Endothelial cell (in vitro differentiated cells): ENCODE data around the gene IZUMO2. TPM values are rescaled to one million over a fixed set of nuclear protein-coding genes. Genes with fewer than 3 reads are reported as not detected.

ENCODE experiments used
- DNase-seq: peaks from one replicate; pipeline ENCODE4 v3.0.0; 2021; ENCODE audit warnings: low spot score
- H3K27ac Mint-ChIP-seq: one replicate; pipeline ENCODE4 v1.8.0; 2021; ENCODE audit warnings: mixed read lengths, inconsistent platforms; ENCODE audit not compliant: unreplicated experiment
- H3K27me3 Mint-ChIP-seq: one replicate; pipeline ENCODE4 v1.8.0; 2021; ENCODE audit warnings: mild to moderate bottlenecking, moderate library complexity, mixed read lengths, inconsistent platforms; ENCODE audit not compliant: unreplicated experiment
- H3K36me3 Mint-ChIP-seq: one replicate; pipeline ENCODE4 v1.8.0; 2021; ENCODE audit warnings: mild to moderate bottlenecking, low read depth, mixed read lengths, inconsistent platforms; ENCODE audit not compliant: unreplicated experiment
- H3K4me1 Mint-ChIP-seq: one replicate; pipeline ENCODE4 v1.8.0; 2021; ENCODE audit warnings: mild to moderate bottlenecking, mixed read lengths, inconsistent platforms; ENCODE audit not compliant: unreplicated experiment
- H3K4me3 Mint-ChIP-seq: one replicate; pipeline ENCODE4 v1.8.0; 2021; ENCODE audit warnings: mild to moderate bottlenecking, mixed read lengths, inconsistent platforms; ENCODE audit not compliant: unreplicated experiment
- H3K9me3 Mint-ChIP-seq: one replicate; pipeline ENCODE4 v1.8.0; 2021; ENCODE audit warnings: mixed read lengths, inconsistent platforms; ENCODE audit not compliant: unreplicated experiment
- total RNA-seq: library from RNA; stranded (reverse); fragmentation: NEBNext Ultra II Directional; extraction: Animal tissue kit (Norgen Biotek cat#: 25700); gene quantifications from one replicate; pipeline ENCODE4 v1.2.1, GENCODE V29; 2021; ENCODE audit not compliant: unreplicated experiment
- TF ChIP-seq, protein P1 (sequence below): fragments of 200-600 bp; sonication (generic); IDR thresholded peaks from one replicate; pipeline ENCODE4 v1.5.0; 2021; ENCODE audit warnings: antibody characterized with exemption; ENCODE audit not compliant: unreplicated experiment

IZUMO2 gene
- total RNA-seq, 1 donor from 2014 or later, result not detected

DNA sequence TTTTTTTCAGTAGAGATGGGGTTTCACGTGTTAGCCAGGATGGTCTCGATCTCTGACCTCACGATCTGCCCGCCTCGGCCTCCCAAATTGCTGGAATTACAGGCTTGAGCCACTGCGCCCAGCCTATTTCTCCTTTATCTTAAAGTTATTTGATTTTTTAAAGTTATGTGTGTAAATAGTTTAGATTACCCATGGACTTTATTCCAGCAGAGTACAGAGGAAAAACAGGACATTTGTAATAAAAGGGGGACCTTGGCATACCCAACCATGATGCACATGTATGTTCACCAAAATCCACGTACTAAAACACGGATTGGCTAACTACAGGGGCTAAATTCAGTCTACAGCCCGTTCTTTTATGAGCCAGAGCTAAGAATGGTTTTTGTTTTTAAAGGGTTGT, 13.7 kb upstream of the IZUMO2 start:
- DNase-seq, result no peak

DNA sequence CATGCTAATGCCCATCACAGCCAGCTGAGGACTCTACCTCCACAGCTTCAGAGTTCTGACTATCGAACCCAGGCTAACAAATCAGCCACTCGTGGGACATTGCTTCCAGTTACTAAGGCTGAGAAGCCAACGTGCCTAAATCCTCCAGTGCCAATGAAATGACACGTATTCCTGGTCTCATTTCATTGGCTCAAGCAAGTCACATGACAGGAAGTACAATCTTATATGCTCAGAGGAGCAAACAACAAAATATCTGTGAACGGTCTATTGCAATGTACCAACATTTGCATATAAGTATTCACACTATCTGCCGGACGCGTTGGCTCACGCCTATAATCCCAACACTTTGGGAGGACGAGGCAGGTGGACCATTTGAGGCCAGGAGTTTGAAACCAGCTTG, 12.8 kb upstream of the IZUMO2 start:
- Mint-ChIP-seq H3K4me1 (no peaks in the 10 kb centered on the region), H3K36me3 (peaks cover 22% of the 10 kb centered on the region), H3K4me3 (no peak overlapping the region), H3K27ac (no peak overlapping the region), H3K9me3 (peaks cover 30% of the 10 kb centered on the region), H3K27me3 (peaks cover 9% of the 10 kb centered on the region)
- TF ChIP-seq, protein P1, sequence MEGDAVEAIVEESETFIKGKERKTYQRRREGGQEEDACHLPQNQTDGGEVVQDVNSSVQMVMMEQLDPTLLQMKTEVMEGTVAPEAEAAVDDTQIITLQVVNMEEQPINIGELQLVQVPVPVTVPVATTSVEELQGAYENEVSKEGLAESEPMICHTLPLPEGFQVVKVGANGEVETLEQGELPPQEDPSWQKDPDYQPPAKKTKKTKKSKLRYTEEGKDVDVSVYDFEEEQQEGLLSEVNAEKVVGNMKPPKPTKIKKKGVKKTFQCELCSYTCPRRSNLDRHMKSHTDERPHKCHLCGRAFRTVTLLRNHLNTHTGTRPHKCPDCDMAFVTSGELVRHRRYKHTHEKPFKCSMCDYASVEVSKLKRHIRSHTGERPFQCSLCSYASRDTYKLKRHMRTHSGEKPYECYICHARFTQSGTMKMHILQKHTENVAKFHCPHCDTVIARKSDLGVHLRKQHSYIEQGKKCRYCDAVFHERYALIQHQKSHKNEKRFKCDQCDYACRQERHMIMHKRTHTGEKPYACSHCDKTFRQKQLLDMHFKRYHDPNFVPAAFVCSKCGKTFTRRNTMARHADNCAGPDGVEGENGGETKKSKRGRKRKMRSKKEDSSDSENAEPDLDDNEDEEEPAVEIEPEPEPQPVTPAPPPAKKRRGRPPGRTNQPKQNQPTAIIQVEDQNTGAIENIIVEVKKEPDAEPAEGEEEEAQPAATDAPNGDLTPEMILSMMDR, result no peak
- no peak for DNase-seq

More for the DNA sequence above, 13.7 kb upstream of the IZUMO2 start:
- peaks cover 22% of the 10 kb centered on the region for H3K36me3 Mint-ChIP-seq
- no peaks in the 10 kb centered on the region for H3K4me1 Mint-ChIP-seq
- H3K27ac Mint-ChIP-seq, result no peak overlapping the region
- H3K4me3 Mint-ChIP-seq, result no peak overlapping the region
- TF ChIP-seq, protein P1, result no peak
- H3K27me3 Mint-ChIP-seq, result peaks cover 8% of the 10 kb centered on the region
- peaks cover 36% of the 10 kb centered on the region for H3K9me3 Mint-ChIP-seq

DNA sequence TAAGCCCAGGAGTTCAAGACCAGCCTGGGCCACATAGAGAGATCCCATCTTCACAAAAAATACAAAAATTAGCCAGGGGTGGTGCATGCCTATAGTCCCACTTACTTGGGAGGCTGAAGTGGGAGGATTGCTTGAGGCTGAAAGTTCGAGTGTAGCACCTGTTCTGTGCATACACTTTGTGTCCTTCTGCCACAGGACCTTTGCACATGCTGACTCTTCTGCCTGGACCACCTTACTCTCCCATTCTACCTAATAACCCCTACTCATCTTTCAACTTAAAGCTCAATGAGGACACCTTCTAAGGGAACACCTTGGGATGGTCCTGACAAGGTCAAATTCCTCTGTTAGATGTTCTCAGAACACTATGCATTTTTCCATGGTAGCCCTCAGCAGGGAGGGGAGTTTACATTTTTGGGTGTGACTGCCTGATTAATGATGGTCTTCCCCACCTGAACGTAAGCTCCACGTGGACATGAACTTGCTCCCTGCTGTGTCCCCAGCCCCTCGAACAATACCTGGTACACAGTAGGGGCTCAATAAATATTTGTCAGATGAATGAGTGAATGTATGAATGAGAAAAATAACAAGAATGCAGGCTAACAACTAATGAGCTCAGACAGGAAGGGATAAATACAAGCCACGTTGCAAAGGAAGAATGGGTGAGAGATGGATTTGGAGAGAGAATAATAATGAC, 11.2 kb upstream of the IZUMO2 start:
- Mint-ChIP-seq H3K27me3 (peaks cover 15% of the 10 kb centered on the region), H3K4me3 (peak overlapping the region; percentile 59), H3K36me3 (peaks cover 26% of the 10 kb centered on the region), H3K27ac (no peak overlapping the region), H3K4me1 (no peaks in the 10 kb centered on the region), H3K9me3 (peaks cover 29% of the 10 kb centered on the region)
- TF ChIP-seq, protein P1, result no peak
- DNase-seq, result no peak

DNA sequence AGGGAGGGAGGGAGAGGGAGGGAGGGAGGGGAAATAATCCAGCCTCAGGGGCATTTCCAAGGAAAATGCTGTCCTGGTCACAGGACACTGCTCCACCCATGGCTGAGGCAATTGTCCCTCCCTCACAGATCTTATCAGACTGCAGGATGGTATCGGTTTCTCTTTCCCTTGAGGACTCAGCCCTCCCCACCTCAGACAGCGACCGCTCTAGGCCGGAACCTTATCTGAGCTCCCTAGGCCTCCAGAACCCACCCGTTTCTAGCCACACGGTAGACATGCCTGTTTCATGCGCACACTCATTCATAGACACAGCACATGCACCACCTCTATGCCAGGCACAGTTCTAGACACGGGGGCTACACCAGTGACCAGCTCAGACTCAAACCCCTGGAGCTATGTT, 10.0 kb upstream of the IZUMO2 start:
- H3K9me3 Mint-ChIP-seq, result peaks cover 24% of the 10 kb centered on the region
- H3K27ac Mint-ChIP-seq, result no peak overlapping the region
- TF ChIP-seq, protein P1, result no peak
- no peaks in the 10 kb centered on the region for H3K4me1 Mint-ChIP-seq
- peaks cover 20% of the 10 kb centered on the region for H3K36me3 Mint-ChIP-seq
- no peak for DNase-seq
- peaks cover 14% of the 10 kb centered on the region for H3K27me3 Mint-ChIP-seq
- H3K4me3 Mint-ChIP-seq, result no peak overlapping the region

DNA sequence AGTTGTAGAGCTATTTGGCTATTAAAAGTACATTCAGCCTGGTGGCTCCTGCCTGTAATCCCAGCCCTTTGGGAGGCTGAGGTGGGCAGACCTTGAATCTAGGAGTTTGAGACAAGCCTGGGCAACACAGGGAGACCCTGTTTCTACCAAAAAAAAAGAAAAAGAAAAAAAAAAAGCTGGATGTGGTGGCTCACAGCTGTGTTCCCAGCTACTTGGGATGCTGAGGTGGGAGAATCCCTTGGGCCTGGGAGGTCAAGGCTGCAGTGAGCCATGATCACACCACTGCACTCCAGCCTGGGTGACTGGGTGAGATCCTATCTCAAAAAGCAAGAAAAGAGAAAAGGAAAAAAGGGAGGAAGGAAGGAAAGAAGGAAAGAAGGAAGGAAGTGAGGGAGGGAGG, 9.6 kb upstream of the IZUMO2 start:
- peaks cover 20% of the 10 kb centered on the region for H3K9me3 Mint-ChIP-seq
- peaks cover 17% of the 10 kb centered on the region for H3K36me3 Mint-ChIP-seq
- H3K4me1 Mint-ChIP-seq, result no peaks in the 10 kb centered on the region
- H3K27ac Mint-ChIP-seq, result no peak overlapping the region
- no peak overlapping the region for H3K4me3 Mint-ChIP-seq
- peaks cover 14% of the 10 kb centered on the region for H3K27me3 Mint-ChIP-seq
- TF ChIP-seq, protein P1, result no peak
- no peak for DNase-seq
